GM12878 (cell line): ENCODE results near the gene MAP3K4. TPM values are rescaled to one million over a fixed set of nuclear protein-coding genes. Genes with fewer than 3 reads are reported as not detected.

Experiments used
- ATAC-seq: fragments of 200-7000 bp; cut with Tn5 transposase; 3 replicates; pipeline ENCODE4 v1.9.1; 2020; ENCODE audit warnings: mild to moderate bottlenecking, moderate library complexity
- BruUV-seq: library from RNA; stranded (reverse); fragments of 400-500 nt; replicated peaks from 2 replicates; lab custom pipeline; 2021; lab: Mats Ljungman, UMichigan
- CTCF ChIA-PET: fragments of 300-600 bp; sonication (Branson Sonifier 250); formaldehyde crosslinking; extraction: SDS; loops from one replicate; lab custom pipeline; 2021; ENCODE audit warnings: inconsistent platforms; lab: Yijun Ruan, JAX
- POLR2A ChIA-PET: fragments of 350-600 bp; formaldehyde crosslinking; extraction: SDS; loops from one replicate; lab custom pipeline; 2021; ENCODE audit warnings: inconsistent platforms; lab: Charles Lee
- RAD21 ChIA-PET: fragments of 300-600 bp; sonication (Branson Sonifier 250); formaldehyde crosslinking; loops from one replicate; lab custom pipeline; 2023; ENCODE audit warnings: antibody characterized with exemption; ENCODE audit not compliant: unreplicated experiment; lab: Charles Lee
- SMC1A ChIA-PET: fragments of 300-600 bp; sonication (Branson Sonifier 250); formaldehyde crosslinking; loops from one replicate; lab custom pipeline; 2023; ENCODE audit not compliant: unreplicated experiment, uncharacterized antibody; lab: Charles Lee
- DNase-seq: peaks from one replicate; pipeline ENCODE4 v3.0.0-alpha.2; 2011; ENCODE audit warnings: low read depth, low spot score
- FAIRE-seq: peaks from 3 replicates; lab custom pipeline; 2011; peaks lifted over from hg19 to GRCh38; lab: Jason Lieb, UNC
- H2AFZ ChIP-seq: 2 replicates; pipeline ENCODE4 v1.6.0; 2011; ENCODE audit warnings: low read depth, low read length, control low read depth; ENCODE audit not compliant: control insufficient read depth
- H3K27ac ChIP-seq: 2 replicates; pipeline ENCODE4 v1.5.1; 2011; ENCODE audit warnings: control low read depth; ENCODE audit not compliant: control insufficient read depth, insufficient read depth
- H3K27me3 ChIP-seq, 2 experiments: replicated peaks in 1 of 2; 2 replicates each; pipeline versions ENCODE4 v1.6.0 to v1.6.1; 2011; ENCODE audit warnings: low read length in 1 of 2; ENCODE audit not compliant: control insufficient read depth in 2 of 2, insufficient read depth in 2 of 2
- H3K36me3 ChIP-seq, 2 experiments: 2 replicates each; pipeline ENCODE4 v1.5.1; 2011; ENCODE audit warnings: low read length in 1 of 2; ENCODE audit not compliant: control insufficient read depth in 2 of 2, insufficient read depth in 2 of 2
- H3K4me1 ChIP-seq: 2 replicates; pipeline ENCODE4 v1.6.1; 2011; ENCODE audit warnings: mild to moderate bottlenecking, low read length, moderate library complexity, mixed read lengths; ENCODE audit not compliant: control insufficient read depth, insufficient read depth
- H3K4me2 ChIP-seq: 2 replicates; pipeline ENCODE4 v1.6.0; 2011; ENCODE audit warnings: control low read depth; ENCODE audit not compliant: control insufficient read depth, insufficient read depth
- H3K4me3 ChIP-seq: fragments of 200-600 bp; sonication (generic); 2 replicates; pipeline ENCODE4 v1.5.1; 2016
- H3K79me2 ChIP-seq: 2 replicates; pipeline ENCODE4 v1.6.0; 2011; ENCODE audit warnings: low read length; ENCODE audit not compliant: control insufficient read depth, insufficient read depth
- H3K9ac ChIP-seq: 2 replicates; pipeline ENCODE4 v1.8.0; 2011; ENCODE audit warnings: low read length, control low read depth, mixed read lengths; ENCODE audit not compliant: control insufficient read depth, insufficient read depth
- H3K9me3 ChIP-seq: replicated peaks from 3 replicates; pipeline ENCODE4 v1.5.1; 2011; ENCODE audit warnings: mild to moderate bottlenecking, low read length; ENCODE audit not compliant: control insufficient read depth, insufficient read depth
- H4K20me1 ChIP-seq: 2 replicates; pipeline ENCODE4 v1.6.0; 2011; ENCODE audit not compliant: control insufficient read depth, insufficient read depth
- ATF2 ChIP-seq: IDR thresholded peaks from 2 replicates; pipeline ENCODE4 v1.6.1; 2012; ENCODE audit warnings: low read length, inconsistent platforms
- BCLAF1 ChIP-seq: fragments of 450-650 bp; IDR thresholded peaks from 2 replicates; pipeline ENCODE4 v1.6.1; 2017; ENCODE audit warnings: antibody characterized with exemption, mild to moderate bottlenecking, moderate library complexity
- CEBPB ChIP-seq, 2 experiments: fragments of 150-350 bp in 1 of 2; IDR thresholded peaks; 2 replicates each; pipeline ENCODE4 v1.6.1; 2012 to 2014; ENCODE audit warnings: low read depth in 2 of 2, low read length in 2 of 2, borderline replicate concordance in 1 of 2, inconsistent platforms in 1 of 2
- EGR1 ChIP-seq, 2 experiments: IDR thresholded peaks; 1 replicate in 1 of 2; 2 replicates in 1 of 2; pipeline ENCODE4 v1.6.1; 2011 to 2012; ENCODE audit warnings: low read depth in 2 of 2, low read length in 2 of 2, borderline replicate concordance in 1 of 2, mild to moderate bottlenecking in 1 of 2, moderate library complexity in 1 of 2
- FOXK2 ChIP-seq: fragments of 450-650 bp; IDR thresholded peaks from 2 replicates; pipeline ENCODE4 v1.6.1; 2017; ENCODE audit warnings: mild to moderate bottlenecking, moderate library complexity
- HSF1 ChIP-seq: fragments of 150-350 bp; IDR thresholded peaks from 2 replicates; pipeline ENCODE4 v1.6.1; 2014; ENCODE audit warnings: mild to moderate bottlenecking, low read depth, low read length
- PAX5 ChIP-seq: IDR thresholded peaks from 2 replicates; pipeline ENCODE4 v1.6.1; 2011; ENCODE audit warnings: low read depth, low read length, borderline replicate concordance
- PAX8 ChIP-seq: fragments of 450-650 bp; IDR thresholded peaks from 2 replicates; pipeline ENCODE4 v1.6.1; 2017; ENCODE audit warnings: mild to moderate bottlenecking, moderate library complexity
- PML ChIP-seq: IDR thresholded peaks from 2 replicates; pipeline ENCODE4 v1.6.1; 2012; ENCODE audit warnings: low read length, inconsistent platforms
- REST ChIP-seq: IDR thresholded peaks from 2 replicates; pipeline ENCODE4 v1.6.1; 2012; ENCODE audit warnings: mild to moderate bottlenecking, low read depth, low read length
- RFX5 ChIP-seq: IDR thresholded peaks from 2 replicates; pipeline ENCODE4 v1.6.1; 2011; ENCODE audit warnings: low read depth, low read length, improper control_type of control experiment
- SUPT20H ChIP-seq: IDR thresholded peaks from 2 replicates; pipeline ENCODE4 v1.6.1; 2011; ENCODE audit warnings: low read depth, mild to moderate bottlenecking, low read length, moderate library complexity, borderline replicate concordance; ENCODE audit not compliant: control insufficient read depth
- TBL1XR1 ChIP-seq: IDR thresholded peaks from 2 replicates; pipeline ENCODE4 v1.6.1; 2012; ENCODE audit warnings: low read depth, low read length, improper control_type of control experiment
- TCF7 ChIP-seq: IDR thresholded peaks from 2 replicates; pipeline ENCODE4 v1.6.1; 2014; ENCODE audit warnings: antibody characterized with exemption, borderline replicate concordance
- WGBS: methylation state at CpG from one replicate; pipeline ENCODE4 v1.1.6; 2016; ENCODE audit warnings: low lambda C conversion rate; ENCODE audit not compliant: insufficient replicate concordance, insufficient coverage; ENCODE audit errors: missing lambda C conversion rate; 5-methylcytosine and 5-hydroxymethylcytosine counted together
- in situ Hi-C: fragments of 300-500 bp; cut with MboI; formaldehyde crosslinking; loops from 9 replicates; pipeline ENCODE4 v1.14.3; 2018; ENCODE audit warnings: mixed read lengths
- intact Hi-C: fragments of 100-400 bp; cut with micrococcal nuclease; formaldehyde crosslinking; loops from one replicate; pipeline ENCODE4 v1.14.2; 2022; ENCODE audit not compliant: unreplicated experiment
- polyA plus RNA-seq, 11 experiments: library from polyadenylated mRNA; depleted of rRNA in 4 of 11; unstranded in 6 of 11; stranded (reverse) in 5 of 11; fragments of >200 nt; fragmentation: Nextera tagmentation in 4 of 11; fragmentation: Illumina TruSeq in 1 of 11; extraction: Ambion mirVana in 4 of 11; extraction: Trizol in 1 of 11; gene quantifications; 1 replicate in 1 of 11; 2 replicates in 10 of 11; pipeline versions ENCODE4 v1.2.1 to v1.2.3, GENCODE V29; 2011 to 2016; ENCODE audit warnings: inconsistent platforms in 2 of 11, missing spikeins in 2 of 11, low read depth in 1 of 11
- total RNA-seq, 4 experiments: library from RNA; depleted of rRNA in 3 of 4; stranded (reverse); fragments of >200 nt in 3 of 4; fragmentation: Illumina TruSeq in 1 of 4; extraction: Trizol in 1 of 4; gene quantifications; 2 replicates each; pipeline versions ENCODE4 v1.2.1 to v1.2.3, GENCODE V29; 2013 to 2021

MAP3K4 gene
- total and polyA plus RNA-seq, 10 of the 15 experiments (the other 5 are each of a cell fraction or from before 2014, with no cell fraction given) = 14.0 to 44.5 (median 23.1) TPM

GRCh38 chr6:160963651-160964050 lies 27.9 kb upstream of the MAP3K4 start:
- WGBS = 62% methylated on average over 8 of the region's 8 CpGs
- ChIA-PET SMC1A (no interaction called here), POLR2A (interaction anchor here (0.6 kb wide), 1 partner anchor 116 kb away, joined by 4 read pairs; no protein-coding TSS in a partner anchor), RAD21 (no interaction called here), CTCF (interaction anchor here (0.7 to 1.0 kb wide), 2 partner anchors 30 kb away, joined by 3 read pairs; no protein-coding TSS in a partner anchor)
- no peaks in the 10 kb centered on the region for H3K36me3 ChIP-seq
- in situ Hi-C loops = no loop called here
- no peaks in the 10 kb centered on the region for H3K9me3 ChIP-seq
- FAIRE-seq (no peak), ATAC-seq (no peak), DNase-seq (no peak)
- no peak overlapping the region for H3K4me2 ChIP-seq
- no peaks in the 10 kb centered on the region for H3K4me1 ChIP-seq
- no peak overlapping the region for H3K9ac ChIP-seq
- H3K4me3 ChIP-seq = no peak overlapping the region
- no peaks in the 10 kb centered on the region for H3K79me2 ChIP-seq
- BruUV-seq = no TSS peak
- intact Hi-C loops = no loop called here
- H3K27me3 ChIP-seq = no peaks in the 10 kb centered on the region; a peak in 1 of 4 replicates
- no peak overlapping the region for H2AFZ ChIP-seq
- no peaks in the 10 kb centered on the region for H4K20me1 ChIP-seq
- no peak for TF ChIP-seq TBL1XR1
- no peak for TF ChIP-seq RFX5
- no peak for TF ChIP-seq FOXK2
- no peak for TF ChIP-seq CEBPB (IDR thresholded peaks at IDR 0.05; ENCODE audit: borderline replicate concordance in 1 of 2, low read depth in 2 of 2, low read length in 2 of 2)
- no peak for TF ChIP-seq HSF1
- TF ChIP-seq REST = no peak
- no peak for TF ChIP-seq PAX8
- TF ChIP-seq BCLAF1 = no peak
- TF ChIP-seq ATF2 = no peak
- TF ChIP-seq PML = no peak
- TF ChIP-seq SUPT20H = no peak
- TF ChIP-seq PAX5 = no peak
- no peak for TF ChIP-seq EGR1 (IDR thresholded peaks at IDR 0.05; ENCODE audit: borderline replicate concordance in 1 of 2, low read depth in 2 of 2, low read length in 2 of 2)
- no peak for TF ChIP-seq TCF7
- no peak overlapping the region for H3K27ac ChIP-seq
